DMS153 treated with DMSO at 0.1 percent for 48 hours (cell line): ENCODE results near the gene IRX2.

Source experiments
- DNase-seq: peaks from one replicate; lab custom pipeline; 2025; ENCODE audit not compliant: unreplicated experiment; lab: John Stamatoyannopoulos, UW

The IRX2 gene

GRCh38 chr5:2719332-2719731 lies 32.1 kb downstream of the IRX2 start:
- no peak for DNase-seq

GRCh38 chr5:2718115-2718514 lies 33.4 kb downstream of the IRX2 start:
- no peak for DNase-seq

GRCh38 chr5:2715856-2716255 lies 35.6 kb downstream of the IRX2 start:
- no peak for DNase-seq

- DNase-seq = no peak
Measured at GRCh38 chr5:2714805-2715204, 36.7 kb downstream of the IRX2 start.

GRCh38 chr5:2714026-2714425 lies 37.5 kb downstream of the IRX2 start:
- no peak for DNase-seq

GRCh38 chr5:2711446-2712425 lies 39.7 kb downstream of the IRX2 start:
- no peak for DNase-seq

- no peak for DNase-seq
Measured at GRCh38 chr5:2710910-2711309, 40.6 kb downstream of the IRX2 start.

GRCh38 chr5:2709976-2710689 lies 41.3 kb downstream of the IRX2 start:
- no peak for DNase-seq

- no peak for DNase-seq
Measured at GRCh38 chr5:2708751-2709150, 42.7 kb downstream of the IRX2 start.

- DNase-seq = no peak
Measured at GRCh38 chr5:2708132-2708531, 43.3 kb downstream of the IRX2 start.

GRCh38 chr5:2705861-2706260 lies 45.6 kb downstream of the IRX2 start:
- DNase-seq = no peak

- DNase-seq = no peak
Measured at GRCh38 chr5:2704806-2705645, 46.5 kb downstream of the IRX2 start.

- DNase-seq = no peak
Measured at GRCh38 chr5:2704111-2704510, 47.4 kb downstream of the IRX2 start.

- no peak for DNase-seq
Measured at GRCh38 chr5:2703615-2704014, 47.9 kb downstream of the IRX2 start.

GRCh38 chr5:2703041-2703440 lies 48.4 kb downstream of the IRX2 start:
- DNase-seq = no peak

GRCh38 chr5:2702096-2702879 lies 49.2 kb downstream of the IRX2 start:
- no peak for DNase-seq

GRCh38 chr5:2701592-2701991 lies 49.9 kb downstream of the IRX2 start:
- no peak for DNase-seq

GRCh38 chr5:2700876-2701275 lies 50.6 kb downstream of the IRX2 start:
- DNase-seq = no peak

- DNase-seq = no peak
Measured at GRCh38 chr5:2699686-2700085, 51.8 kb downstream of the IRX2 start.

GRCh38 chr5:2699231-2699630 lies 52.2 kb downstream of the IRX2 start:
- no peak for DNase-seq

- no peak for DNase-seq
Measured at GRCh38 chr5:2698581-2698980, 52.9 kb downstream of the IRX2 start.
